ENCODE data around the gene ZCWPW1. TPM values are rescaled to one million over a fixed set of nuclear protein-coding genes. Genes with fewer than 3 reads are reported as not detected.

ZCWPW1 gene
- total and polyA plus RNA-seq, 2 of the 13 experiments (the other 11 are each of a cell fraction or from before 2014, with no cell fraction given) = 2.4 to 2.5 TPM

GRCh38 chr7:100428199-100428966 lies at the start of gene ZCWPW1 (continued):
- TF ChIP-seq, protein P1, sequence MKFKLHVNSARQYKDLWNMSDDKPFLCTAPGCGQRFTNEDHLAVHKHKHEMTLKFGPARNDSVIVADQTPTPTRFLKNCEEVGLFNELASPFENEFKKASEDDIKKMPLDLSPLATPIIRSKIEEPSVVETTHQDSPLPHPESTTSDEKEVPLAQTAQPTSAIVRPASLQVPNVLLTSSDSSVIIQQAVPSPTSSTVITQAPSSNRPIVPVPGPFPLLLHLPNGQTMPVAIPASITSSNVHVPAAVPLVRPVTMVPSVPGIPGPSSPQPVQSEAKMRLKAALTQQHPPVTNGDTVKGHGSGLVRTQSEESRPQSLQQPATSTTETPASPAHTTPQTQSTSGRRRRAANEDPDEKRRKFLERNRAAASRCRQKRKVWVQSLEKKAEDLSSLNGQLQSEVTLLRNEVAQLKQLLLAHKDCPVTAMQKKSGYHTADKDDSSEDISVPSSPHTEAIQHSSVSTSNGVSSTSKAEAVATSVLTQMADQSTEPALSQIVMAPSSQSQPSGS (CRISPR knock-in tag; IDR thresholded peaks at IDR 0.05) = no peak
- TF ChIP-seq MZF1 (CRISPR knock-in tag; IDR thresholded peaks at IDR 0.05; ENCODE audit: borderline replicate concordance) (0 out of 2 replicates have a peak, but pooled peaks have one; percentile 44), TCF12 (IDR thresholded peaks at IDR 0.05) (no peak), TCF12 (CRISPR knock-in tag; IDR thresholded peaks at IDR 0.05) (no peak), SOX13 (IDR thresholded peaks at IDR 0.05) (no peak), SOX13 (CRISPR knock-in tag; conservative IDR thresholded peaks at IDR 0.05 in 1 of 2, IDR thresholded peaks at IDR 0.05 in 1 of 2) (no peak), ATF7 (IDR thresholded peaks at IDR 0.05) (no peak), ATF7 (CRISPR knock-in tag; IDR thresholded peaks at IDR 0.05) (no peak), ZNF709 (CRISPR knock-in tag; IDR thresholded peaks at IDR 0.05) (peak; percentile 98), PRMT3 (CRISPR knock-in tag; IDR thresholded peaks at IDR 0.05; ENCODE audit: borderline replicate concordance, low read depth) (peak; percentile 48; the same call in 1 of the 2 replicates), ZNF362 (CRISPR knock-in tag; IDR thresholded peaks at IDR 0.05; ENCODE audit: borderline replicate concordance) (peak; percentile 39; the same call in 1 of the 2 replicates), BHLHE40 (IDR thresholded peaks at IDR 0.05; ENCODE audit: low read length) (peak; percentile 60), SRY (CRISPR knock-in tag; IDR thresholded peaks at IDR 0.05) (no peak), CEBPG (CRISPR knock-in tag; IDR thresholded peaks at IDR 0.05) (no peak), FLYWCH1 (CRISPR knock-in tag; IDR thresholded peaks at IDR 0.05) (0 out of 2 replicates have a peak, but pooled peaks have one; percentile 7), KDM3A (CRISPR knock-in tag; IDR thresholded peaks at IDR 0.05; ENCODE audit: low read depth) (no peak; the same call in 1 of the 2 replicates), ZNF451 (CRISPR knock-in tag; IDR thresholded peaks at IDR 0.05) (peak; percentile 20; the same call in 1 of the 2 replicates), HCFC1 (IDR thresholded peaks at IDR 0.05; ENCODE audit: low read depth, low read length) (peak; percentile 81)
- TF ChIP-seq, protein P2, sequence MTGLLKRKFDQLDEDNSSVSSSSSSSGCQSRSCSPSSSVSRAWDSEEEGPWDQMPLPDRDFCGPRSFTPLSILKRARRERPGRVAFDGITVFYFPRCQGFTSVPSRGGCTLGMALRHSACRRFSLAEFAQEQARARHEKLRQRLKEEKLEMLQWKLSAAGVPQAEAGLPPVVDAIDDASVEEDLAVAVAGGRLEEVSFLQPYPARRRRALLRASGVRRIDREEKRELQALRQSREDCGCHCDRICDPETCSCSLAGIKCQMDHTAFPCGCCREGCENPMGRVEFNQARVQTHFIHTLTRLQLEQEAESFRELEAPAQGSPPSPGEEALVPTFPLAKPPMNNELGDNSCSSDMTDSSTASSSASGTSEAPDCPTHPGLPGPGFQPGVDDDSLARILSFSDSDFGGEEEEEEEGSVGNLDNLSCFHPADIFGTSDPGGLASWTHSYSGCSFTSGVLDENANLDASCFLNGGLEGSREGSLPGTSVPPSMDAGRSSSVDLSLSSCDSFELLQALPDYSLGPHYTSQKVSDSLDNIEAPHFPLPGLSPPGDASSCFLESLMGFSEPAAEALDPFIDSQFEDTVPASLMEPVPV (CRISPR knock-in tag; IDR thresholded peaks at IDR 0.05) = peak; percentile 77; the same call in 1 of the 2 replicates
- TF ChIP-seq, protein P3, sequence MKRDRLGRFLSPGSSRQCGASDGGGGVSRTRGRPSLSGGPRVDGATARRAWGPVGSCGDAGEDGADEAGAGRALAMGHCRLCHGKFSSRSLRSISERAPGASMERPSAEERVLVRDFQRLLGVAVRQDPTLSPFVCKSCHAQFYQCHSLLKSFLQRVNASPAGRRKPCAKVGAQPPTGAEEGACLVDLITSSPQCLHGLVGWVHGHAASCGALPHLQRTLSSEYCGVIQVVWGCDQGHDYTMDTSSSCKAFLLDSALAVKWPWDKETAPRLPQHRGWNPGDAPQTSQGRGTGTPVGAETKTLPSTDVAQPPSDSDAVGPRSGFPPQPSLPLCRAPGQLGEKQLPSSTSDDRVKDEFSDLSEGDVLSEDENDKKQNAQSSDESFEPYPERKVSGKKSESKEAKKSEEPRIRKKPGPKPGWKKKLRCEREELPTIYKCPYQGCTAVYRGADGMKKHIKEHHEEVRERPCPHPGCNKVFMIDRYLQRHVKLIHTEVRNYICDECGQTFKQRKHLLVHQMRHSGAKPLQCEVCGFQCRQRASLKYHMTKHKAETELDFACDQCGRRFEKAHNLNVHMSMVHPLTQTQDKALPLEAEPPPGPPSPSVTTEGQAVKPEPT (CRISPR knock-in tag; IDR thresholded peaks at IDR 0.05; ENCODE audit: low read depth) = peak; percentile 60; the same call in 1 of the 2 replicates

Data from HepG2 (cell line).